ENCODE results near the gene HSF4. TPM values are rescaled to one million over a fixed set of nuclear protein-coding genes. Genes with fewer than 3 reads are reported as not detected.
"Not testable (repeated sequence)": the region's sequence is repeated elsewhere in the genome, so short reads cannot be mapped to it uniquely, and the experiment has no call there.

HSF4 gene, protein sequence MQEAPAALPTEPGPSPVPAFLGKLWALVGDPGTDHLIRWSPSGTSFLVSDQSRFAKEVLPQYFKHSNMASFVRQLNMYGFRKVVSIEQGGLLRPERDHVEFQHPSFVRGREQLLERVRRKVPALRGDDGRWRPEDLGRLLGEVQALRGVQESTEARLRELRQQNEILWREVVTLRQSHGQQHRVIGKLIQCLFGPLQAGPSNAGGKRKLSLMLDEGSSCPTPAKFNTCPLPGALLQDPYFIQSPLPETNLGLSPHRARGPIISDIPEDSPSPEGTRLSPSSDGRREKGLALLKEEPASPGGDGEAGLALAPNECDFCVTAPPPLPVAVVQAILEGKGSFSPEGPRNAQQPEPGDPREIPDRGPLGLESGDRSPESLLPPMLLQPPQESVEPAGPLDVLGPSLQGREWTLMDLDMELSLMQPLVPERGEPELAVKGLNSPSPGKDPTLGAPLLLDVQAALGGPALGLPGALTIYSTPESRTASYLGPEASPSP
- 62.9 TPM for total RNA-seq
- long read RNA-seq, partial matches to known transcripts = 26 of 87 reads
- long read RNA-seq, other reads (novel, unspliced or antisense) = 54 of 87 reads

DNA sequence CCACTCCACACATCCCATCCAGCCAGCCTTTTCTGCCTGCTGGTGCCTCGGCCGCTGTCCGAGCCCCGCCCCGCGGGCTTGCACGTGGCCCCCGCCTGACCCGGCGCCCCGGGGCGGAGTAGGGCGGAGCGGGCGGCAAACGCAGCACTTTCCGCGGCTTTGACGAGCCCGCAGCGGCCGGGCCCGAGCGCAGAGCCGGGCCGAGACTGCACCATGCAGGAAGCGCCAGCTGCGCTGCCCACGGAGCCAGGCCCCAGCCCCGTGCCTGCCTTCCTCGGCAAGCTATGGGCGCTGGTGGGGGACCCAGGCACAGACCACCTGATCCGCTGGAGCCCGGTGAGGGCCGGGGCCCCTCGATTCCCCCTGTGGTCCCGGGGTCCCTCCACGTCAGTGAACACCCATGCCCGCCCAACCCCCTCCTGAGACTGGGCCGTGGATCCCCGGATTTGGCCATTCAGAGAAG lies at the start of gene HSF4:
TSS of gene HSF4 (plus strand) at position 147 of the 463 bp plus-strand sequence. CDS start at position 214, 67 bp downstream.
- DNase-seq (peak; percentile 86), ATAC-seq (ENCODE audit: poor library complexity) (peak; percentile 53)
- intact Hi-C loops (cut with DNase I) = no loop called here

DNA sequence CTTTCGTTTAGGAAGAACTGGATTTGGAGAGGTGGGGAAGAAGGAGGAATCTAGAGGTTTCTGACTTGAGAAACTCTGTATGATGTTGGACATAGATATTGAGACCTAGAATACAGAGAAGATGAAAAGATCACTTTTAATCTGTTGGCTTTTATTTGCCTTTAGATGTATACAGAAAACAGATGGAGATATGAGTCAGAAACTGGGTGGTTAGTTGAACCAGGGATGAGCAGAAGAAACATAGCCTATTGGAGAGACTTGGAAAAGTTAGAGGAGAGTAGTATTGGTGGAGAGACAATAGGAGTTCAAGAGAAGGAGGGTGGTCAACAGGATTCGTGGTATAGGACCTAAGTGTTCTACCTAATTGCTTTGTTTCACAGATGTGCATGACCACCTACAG lies 49.8 kb upstream of the HSF4 start:
- ATAC-seq (ENCODE audit: poor library complexity) (no peak), DNase-seq (no peak)
- intact Hi-C loops (cut with DNase I) = no loop called here

DNA sequence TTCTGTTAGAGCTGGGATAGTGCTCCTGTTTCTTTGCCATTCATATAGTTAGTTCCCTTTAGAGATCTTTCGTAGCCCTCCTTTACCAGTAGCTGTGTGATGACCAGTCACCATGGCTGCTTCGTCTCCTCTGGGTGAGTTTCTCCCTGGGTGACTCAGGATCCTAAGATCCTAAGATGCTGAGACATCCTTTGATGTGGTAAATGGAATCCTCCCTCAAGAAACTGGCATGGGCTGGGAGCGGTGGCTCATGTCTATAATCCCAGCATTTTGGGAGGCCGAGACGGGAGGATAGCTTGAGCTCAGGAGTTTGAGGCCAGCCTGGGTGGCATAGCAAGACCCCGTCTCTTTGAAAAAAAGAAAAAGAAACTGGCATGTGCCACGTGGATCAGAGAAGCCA lies 48.9 kb upstream of the HSF4 start:
- ATAC-seq (ENCODE audit: poor library complexity) (no peak), DNase-seq (no peak)
- intact Hi-C loops (cut with DNase I) = no loop called here

DNA sequence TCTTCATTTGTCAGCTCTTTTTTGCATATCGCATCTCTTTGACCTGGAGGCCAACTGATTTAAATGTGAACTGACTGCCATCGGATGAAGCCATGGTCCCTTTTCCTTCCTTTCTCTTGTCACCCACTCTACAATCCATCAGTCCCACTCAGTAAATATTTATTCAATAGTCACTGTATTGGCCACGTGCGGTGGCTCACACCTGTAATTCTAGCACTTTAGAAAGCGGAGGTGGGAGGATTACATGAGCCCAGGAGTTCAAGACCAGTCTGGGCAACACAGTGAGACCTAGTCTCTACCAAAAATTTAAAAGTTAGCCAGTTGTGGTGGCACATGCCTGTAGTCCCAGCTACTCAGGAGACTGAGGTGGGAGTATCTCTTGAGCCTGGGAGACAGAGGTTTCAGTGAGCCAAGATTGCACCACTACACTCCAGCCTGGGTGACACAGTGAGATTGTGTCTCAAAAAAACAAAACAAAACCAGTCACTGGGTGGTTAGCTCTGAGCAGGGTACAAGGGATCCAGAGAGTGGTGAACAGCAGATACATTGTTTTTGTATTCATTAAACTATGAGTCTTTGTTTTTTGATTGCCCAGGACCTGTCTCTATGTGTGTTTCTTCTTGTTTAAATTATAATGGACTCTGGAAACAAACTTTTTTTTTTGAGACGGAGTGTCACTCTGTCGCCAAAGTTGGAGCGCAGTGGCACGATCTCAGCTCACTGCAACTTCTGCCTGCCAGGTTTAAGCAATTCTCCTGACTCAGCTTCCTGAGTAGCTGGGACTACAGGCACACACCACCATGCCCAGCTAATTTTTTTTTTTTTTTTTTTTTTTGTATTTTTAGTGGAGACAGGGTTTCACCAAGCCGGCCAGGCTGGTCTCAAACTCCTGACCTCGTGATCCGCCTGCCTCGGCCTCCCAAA lies 47.9 kb upstream of the HSF4 start:
- ATAC-seq (ENCODE audit: poor library complexity) (no peak), DNase-seq (no peak)
- intact Hi-C loops (cut with DNase I) = no loop called here

DNA sequence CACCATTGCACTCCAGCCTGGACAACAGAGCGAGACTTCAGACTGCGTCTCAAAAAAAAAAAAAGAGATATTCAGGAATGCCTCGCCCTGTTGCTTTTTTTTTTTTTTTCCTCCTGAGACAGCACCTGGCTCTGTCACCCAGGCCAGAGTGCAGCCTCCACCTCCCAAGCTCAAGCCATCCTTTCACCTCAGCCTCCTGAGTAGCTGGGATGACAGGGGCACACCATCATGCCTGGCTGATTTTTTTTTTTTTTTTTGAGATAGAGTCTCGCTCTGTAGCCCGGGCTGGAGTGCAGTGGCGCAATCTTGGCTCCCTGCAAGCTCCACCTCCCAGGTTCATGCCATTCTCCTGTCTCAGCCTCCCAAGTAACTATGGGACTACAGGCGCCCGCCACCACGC lies 46.8 kb upstream of the HSF4 start:
- no peak for DNase-seq
- ATAC-seq (ENCODE audit: poor library complexity) = no peak
- intact Hi-C loops (cut with DNase I) = no loop called here

DNA sequence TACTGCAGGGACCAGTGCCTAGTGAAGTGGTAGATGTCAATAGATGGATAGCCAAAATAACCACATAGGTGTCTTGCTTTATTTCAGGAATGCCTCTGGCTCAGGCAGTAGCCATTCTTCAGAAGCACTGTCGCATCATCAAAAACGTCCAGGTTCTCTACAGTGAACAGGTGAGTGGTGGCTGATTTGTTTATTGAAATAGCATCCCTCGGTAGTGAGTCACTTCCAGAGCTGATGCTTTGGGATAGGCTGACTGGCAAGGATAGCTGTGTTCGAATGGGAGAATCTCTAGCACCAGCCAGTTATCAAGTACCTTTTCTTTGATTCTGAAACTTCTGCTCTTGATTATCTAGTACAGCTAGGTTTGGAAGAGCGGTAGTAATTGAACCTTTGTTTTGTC lies 44.5 kb upstream of the HSF4 start:
- ATAC-seq (ENCODE audit: poor library complexity) = no peak
- intact Hi-C loops (cut with DNase I) = no loop called here
- no peak for DNase-seq

DNA sequence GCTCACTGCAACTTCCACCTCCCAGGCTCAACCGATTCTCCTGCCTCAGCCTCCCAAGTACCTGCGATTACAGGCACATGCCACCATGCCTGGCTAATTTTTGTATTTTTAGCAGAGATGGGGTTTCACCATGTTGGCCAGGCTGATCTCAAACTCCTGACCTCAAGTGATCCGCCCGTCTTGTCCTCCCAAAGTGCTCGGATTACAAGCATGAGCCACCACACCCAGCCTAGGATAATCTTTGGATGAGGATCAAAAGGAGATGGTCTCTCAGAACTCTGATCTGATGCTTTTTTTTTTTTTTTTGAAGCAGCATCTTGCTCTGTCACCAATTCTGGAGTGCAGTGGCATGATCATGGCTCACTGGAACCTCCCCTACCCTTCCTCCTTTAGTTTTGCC lies 41.7 kb upstream of the HSF4 start:
- not testable (repeated sequence) for ATAC-seq (ENCODE audit: poor library complexity); DNase-seq

DNA sequence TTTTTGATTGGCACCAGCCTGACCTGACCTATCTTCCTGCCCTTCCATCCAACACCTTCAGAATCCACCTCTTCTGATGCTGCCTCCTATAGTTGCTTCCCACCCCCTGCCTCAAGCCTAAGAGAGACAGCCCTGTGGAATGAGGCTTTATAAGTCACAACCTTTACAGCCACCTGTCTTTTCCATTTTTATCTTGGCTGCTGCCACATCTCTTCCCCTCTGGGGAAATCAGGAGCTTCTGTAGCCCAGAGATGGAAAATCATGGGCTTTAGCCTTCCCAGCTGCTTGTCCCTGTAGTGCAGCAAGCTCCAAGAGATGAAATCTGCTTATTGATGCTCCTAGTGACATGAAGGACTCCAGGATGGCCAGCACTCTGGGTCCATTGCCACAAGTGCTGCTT lies 36.1 kb upstream of the HSF4 start:
- DNase-seq = no peak
- ATAC-seq (ENCODE audit: poor library complexity) = no peak
- intact Hi-C loops (cut with DNase I) = no loop called here

More for the DNA sequence above, 41.7 kb upstream of the HSF4 start:
- intact Hi-C loops (cut with DNase I) = not testable (repeated sequence)

DNA sequence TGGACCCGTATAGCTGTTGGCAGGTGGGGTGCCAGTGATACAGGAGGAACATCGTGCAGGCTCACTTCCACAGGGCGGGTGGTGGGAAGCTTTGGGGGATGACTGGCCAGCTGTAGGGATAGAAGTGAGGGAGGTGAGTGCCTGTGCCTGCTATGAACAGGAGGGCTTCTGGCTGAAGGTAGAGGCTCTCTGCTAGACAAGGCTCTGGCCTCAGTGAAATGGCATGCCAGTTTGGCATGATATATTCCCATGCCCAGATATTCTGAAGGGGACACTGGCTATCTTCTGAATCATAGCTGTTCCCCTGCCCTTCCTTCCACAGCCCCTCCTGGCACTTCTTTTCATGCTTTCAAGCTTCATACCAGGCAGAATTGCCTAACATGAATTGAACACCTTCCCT lies 35.7 kb upstream of the HSF4 start:
- DNase-seq (no peak), ATAC-seq (ENCODE audit: poor library complexity) (no peak)
- intact Hi-C loops (cut with DNase I) = no loop called here

DNA sequence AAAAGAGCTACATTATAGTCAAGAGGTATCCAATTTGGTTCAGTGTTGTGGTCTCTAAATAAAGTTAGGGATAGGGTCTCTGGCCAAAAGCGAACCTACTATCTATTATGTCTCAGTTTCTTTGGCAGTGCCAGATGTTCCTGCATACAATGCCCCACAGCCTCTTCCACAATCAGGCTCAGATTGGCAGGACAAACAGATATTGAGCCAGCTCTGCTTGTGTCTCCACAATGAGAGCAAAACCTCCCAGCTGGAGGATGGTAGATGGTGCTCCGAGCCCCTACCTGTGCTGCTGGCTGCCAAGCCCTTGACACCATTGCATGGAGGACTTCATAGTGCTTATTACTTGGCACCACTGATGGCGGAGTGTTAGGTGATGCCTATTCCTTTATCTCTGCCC lies 35.1 kb upstream of the HSF4 start:
- ATAC-seq (ENCODE audit: poor library complexity) (peak; percentile 31), DNase-seq (no peak)
- intact Hi-C loops (cut with DNase I) = no loop called here

DNA sequence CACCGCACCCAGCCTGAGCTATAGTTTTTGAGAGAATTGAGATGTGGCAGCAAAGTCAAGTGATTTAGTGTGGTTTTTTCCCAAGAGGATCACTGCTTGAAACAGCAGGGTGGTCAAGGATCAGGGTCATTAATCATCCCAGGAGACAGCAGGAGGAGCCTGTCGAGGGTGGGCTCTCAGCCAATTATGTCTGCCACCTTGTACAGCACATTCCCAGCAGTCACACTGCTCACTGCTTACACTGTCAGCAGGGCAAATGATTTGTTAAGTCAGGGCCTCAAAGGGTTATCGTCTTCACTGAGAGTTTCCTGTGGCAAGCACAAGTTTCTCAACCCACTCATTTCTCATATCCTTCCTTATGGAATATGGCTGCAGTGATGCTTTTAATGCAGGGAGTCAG lies 26.9 kb upstream of the HSF4 start:
- DNase-seq = no peak
- ATAC-seq (ENCODE audit: poor library complexity) = no peak
- intact Hi-C loops (cut with DNase I) = no loop called here

DNA sequence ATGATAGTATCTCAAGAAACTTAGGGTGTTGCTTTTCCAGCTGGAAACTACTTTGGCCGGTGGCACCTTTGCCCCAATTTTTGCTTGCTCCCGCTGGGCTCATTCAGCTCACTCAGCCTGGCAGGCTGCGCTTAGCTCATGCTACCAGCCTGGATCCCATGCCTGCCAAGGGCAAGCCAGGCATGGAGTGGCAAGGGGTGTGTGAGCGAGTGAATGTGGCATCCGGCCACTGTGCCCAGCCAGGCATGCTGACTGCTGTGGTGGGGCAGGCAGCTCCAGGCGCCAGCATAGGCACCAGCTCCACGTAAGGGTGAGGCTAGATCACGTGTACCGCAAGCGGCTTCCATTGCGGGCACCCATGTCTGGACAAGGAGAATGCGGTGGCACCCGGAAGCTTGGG lies 23.2 kb upstream of the HSF4 start:
- intact Hi-C loops (cut with DNase I) = no loop called here
- DNase-seq (no peak), ATAC-seq (ENCODE audit: poor library complexity) (no peak)

DNA sequence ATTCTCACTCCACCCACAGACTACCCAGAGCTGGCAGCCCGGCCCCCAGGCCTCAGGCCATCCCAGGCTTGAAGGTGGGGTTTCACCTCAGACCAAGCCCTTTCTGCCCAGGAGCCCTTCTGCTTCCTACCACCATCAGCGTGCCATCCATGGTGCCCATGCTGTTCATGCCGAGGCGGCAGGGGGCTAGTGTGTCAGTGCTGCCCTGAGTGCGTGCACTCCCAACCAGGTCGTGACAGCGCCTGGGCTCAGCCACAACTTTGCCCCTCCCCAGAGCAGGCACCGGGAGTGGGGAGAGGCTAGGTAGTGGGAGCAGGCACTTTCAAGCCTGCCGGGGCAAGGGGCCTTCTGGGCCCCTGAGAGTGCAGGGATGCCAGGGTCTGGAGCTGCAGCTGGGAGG lies 22.2 kb upstream of the HSF4 start:
- intact Hi-C loops (cut with DNase I) = no loop called here
- no peak for ATAC-seq (ENCODE audit: poor library complexity)

DNA sequence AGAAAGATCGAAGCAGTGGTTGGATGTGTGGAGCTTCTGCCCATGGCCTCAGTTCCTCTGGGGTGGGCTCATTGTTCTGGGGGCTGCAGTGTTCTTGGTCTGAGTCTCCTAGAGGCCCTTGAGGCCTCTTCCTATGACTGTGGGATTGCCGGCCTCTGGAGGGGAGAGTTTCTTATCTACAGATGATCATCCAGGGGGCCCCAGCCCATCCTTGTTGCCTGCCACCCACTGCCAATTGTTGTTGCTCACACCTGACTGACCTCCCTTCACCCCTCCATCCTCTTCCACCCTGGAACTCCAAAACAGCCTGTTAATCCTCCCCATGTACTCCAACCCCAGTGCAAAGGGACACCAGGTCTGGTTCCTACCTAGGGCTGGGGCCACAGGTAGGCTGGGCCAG lies 19.6 kb upstream of the HSF4 start:
- no peak for ATAC-seq (ENCODE audit: poor library complexity)
- intact Hi-C loops (cut with DNase I) = no loop called here
- DNase-seq = no peak

More for the DNA sequence above, 22.2 kb upstream of the HSF4 start:
- no peak for DNase-seq

DNA sequence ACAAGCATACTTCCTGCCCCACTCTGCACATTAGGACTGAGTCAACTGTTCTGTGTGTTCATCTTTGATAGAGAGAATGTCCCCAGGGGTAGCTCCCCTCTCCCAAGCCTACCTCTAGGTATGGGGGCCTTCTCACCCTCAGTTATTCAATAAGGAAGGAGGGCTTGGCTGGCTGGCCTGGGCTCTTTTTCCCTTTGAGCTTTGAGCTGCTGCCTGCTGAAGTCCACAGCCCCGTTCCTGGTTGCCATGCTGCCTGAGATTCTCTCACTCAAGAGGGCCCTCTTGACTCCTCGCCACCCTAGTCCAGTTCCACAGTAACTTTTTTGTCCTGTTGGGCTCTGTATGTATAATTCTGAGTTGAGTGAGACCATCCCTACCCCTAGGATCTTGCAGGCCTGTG lies 18.8 kb upstream of the HSF4 start:
- ATAC-seq (ENCODE audit: poor library complexity) = no peak
- intact Hi-C loops (cut with DNase I) = no loop called here

DNA sequence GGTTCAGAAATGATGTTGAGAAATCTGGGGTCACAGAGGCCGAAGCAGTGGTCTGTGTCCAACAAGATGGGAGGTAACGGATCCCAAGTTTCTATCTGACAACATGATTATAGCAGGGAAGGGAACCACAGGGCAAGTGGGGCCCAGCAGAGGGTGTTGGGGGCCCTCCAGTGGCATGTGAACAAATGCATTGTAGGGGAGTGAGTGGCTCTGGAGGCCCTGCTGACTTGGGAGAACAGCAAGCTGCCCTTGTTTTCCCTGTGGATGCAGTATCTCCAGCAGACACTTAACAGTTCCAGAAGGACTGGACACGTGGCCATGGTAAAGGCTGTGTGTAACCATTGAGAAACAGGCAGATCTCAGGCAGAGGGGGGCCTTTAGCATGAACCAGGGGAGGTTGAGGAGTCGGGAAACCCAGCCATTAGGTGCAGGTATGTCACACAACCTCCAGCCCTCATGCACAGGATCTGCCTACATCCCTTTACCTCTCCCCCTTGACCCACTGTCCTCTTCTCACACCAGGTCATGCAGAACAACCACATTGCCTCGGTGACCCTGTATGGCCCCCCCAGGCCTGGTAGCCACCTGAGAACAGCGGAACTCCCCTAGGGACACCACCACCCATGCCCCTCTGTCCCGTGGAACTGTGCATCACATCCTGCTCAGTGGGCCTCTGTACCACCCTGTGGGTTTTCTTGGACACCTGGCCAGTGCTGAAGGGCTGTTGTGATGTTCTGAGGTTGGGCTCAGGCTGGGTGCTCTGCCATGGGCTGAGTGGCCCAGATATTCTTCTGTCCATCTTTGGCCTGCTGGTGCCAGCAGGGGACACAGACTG lies 17.8 kb upstream of the HSF4 start:
- DNase-seq = no peak
- intact Hi-C loops (cut with DNase I) = no loop called here
- no peak for ATAC-seq (ENCODE audit: poor library complexity)

More for the DNA sequence above, 18.8 kb upstream of the HSF4 start:
- DNase-seq = no peak

DNA sequence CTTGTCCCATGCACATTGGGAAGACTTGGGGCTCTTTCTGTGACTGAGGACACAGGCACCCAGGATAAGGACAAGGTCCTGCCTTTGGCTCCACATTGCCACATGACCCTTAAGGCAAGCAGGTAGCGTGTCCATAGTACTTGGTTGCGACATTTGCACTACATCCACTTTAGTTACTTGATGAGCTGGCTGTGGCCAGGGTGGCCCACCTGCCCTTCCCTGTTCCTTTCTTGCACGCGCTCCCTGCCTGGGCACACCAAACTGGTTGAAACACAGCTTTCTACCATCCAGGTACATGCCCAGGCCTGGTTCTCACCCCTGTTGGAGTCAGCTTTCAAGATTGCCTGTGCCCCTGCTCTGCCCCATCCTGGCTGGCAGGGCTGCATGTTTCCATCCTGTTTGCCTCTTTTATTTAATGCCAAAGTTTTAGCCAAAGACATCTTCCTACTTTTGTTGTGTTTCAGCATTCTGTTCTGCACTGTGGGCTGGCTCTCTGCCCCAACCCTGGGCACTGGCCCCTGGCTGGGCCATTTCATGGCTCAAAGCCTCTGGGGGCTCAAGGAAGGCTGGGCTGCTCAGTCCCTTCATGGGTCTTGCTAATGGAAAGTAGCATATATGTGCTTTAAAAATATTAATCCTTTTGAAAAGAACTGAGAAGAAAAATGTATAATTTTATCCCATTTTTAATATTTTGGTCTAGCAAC lies 17.0 kb upstream of the HSF4 start:
- no peak for DNase-seq

DNA sequence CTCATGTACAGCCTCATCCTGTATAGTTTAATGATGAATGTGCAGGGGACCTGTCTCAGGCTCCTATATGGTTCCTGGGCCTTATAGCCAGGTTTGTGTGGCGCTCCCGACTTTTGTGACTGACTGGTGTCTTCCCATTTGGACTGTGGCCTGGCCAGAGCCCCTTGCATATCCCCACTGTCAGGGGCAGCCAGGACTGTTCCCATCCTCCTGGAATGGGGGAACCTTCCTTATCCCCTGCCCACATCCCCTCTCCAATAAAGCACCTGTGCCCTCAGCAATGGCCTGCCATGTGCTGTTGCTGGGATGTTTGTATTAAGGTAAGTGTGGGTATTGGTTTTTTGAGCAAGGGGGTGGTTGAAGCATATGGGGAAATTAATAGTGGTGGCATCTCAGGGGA lies 16.3 kb upstream of the HSF4 start:
- intact Hi-C loops (cut with DNase I) = no loop called here
- ATAC-seq (ENCODE audit: poor library complexity) (no peak), DNase-seq (no peak)

More for the DNA sequence above, 17.0 kb upstream of the HSF4 start:
- intact Hi-C loops (cut with DNase I) = no loop called here
- ATAC-seq (ENCODE audit: poor library complexity) = no peak

All from Right ventricle myocardium superior (tissue), 1 donor.